Spleen (tissue), 11 donors: ENCODE results near the gene BTG4. TPM values are rescaled to one million over a fixed set of nuclear protein-coding genes. Genes with fewer than 3 reads are reported as not detected.

Source experiments
- DNase-seq: peaks from one replicate; pipeline ENCODE4 v3.0.0-alpha.2; 2020
- H3K27ac ChIP-seq, 8 donors: fragments of 200-600 bp; sonication (generic) in 7 of 8; 1 replicate in 4 of 8; 2 replicates in 4 of 8; pipeline versions ENCODE4 v1.5.0 to v1.8.0; 2016 to 2021; ENCODE audit warnings: inconsistent platforms in 4 of 8, mild to moderate bottlenecking in 4 of 8, moderate library complexity in 1 of 8
- H3K27me3 ChIP-seq, 7 donors: fragments of 200-600 bp; sonication (generic) in 6 of 7; replicated peaks in 1 of 7; 1 replicate in 4 of 7; 2 replicates in 3 of 7; pipeline versions ENCODE4 v1.5.0 to v1.8.0; 2016 to 2021; ENCODE audit warnings: inconsistent platforms in 3 of 7, mild to moderate bottlenecking in 1 of 7
- H3K36me3 ChIP-seq, 6 donors: fragments of 200-600 bp; sonication (generic) in 5 of 6; 1 replicate in 4 of 6; 2 replicates in 2 of 6; pipeline versions ENCODE4 v1.5.0 to v1.8.0; 2016 to 2021; ENCODE audit warnings: inconsistent platforms in 2 of 6
- H3K4me1 ChIP-seq, 6 donors: fragments of 200-600 bp; sonication (generic) in 5 of 6; 1 replicate in 3 of 6; 2 replicates in 3 of 6; pipeline versions ENCODE4 v1.5.0 to v1.8.0; 2016 to 2021; ENCODE audit warnings: inconsistent platforms in 3 of 6
- H3K4me3 ChIP-seq, 8 donors: fragments of 200-600 bp; sonication (generic) in 7 of 8; 1 replicate in 4 of 8; 2 replicates in 4 of 8; pipeline versions ENCODE4 v1.5.0 to v1.8.0; 2016 to 2021; ENCODE audit warnings: inconsistent platforms in 4 of 8, mild to moderate bottlenecking in 4 of 8, moderate library complexity in 2 of 8
- H3K9me3 ChIP-seq, 8 donors: fragments of 200-600 bp; sonication (generic) in 7 of 8; 1 replicate in 4 of 8; 2 replicates in 4 of 8; pipeline versions ENCODE4 v1.5.0 to v1.8.0; 2016 to 2021; ENCODE audit warnings: inconsistent platforms in 4 of 8
- POLR2A ChIP-seq, 3 donors: fragments of 450-650 bp; IDR thresholded peaks; one replicate each; pipeline ENCODE4 v1.5.1; 2017; ENCODE audit warnings: antibody characterized with exemption in 3 of 3, mild to moderate bottlenecking in 1 of 3
- POLR2AphosphoS5 ChIP-seq, 3 donors: sonication (generic); formaldehyde crosslinking; IDR thresholded peaks; one replicate each; pipeline ENCODE4 v1.5.1; 2017; ENCODE audit warnings: antibody characterized with exemption in 3 of 3
- WGBS, 5 donors: extraction: QIAGEN DNeasy Blood & Tissue Kit in 3 of 5; methylation state at CpG; one replicate each; pipeline versions ENCODE4 v1.1.5 to v1.1.7; 2013 to 2018; 5-methylcytosine and 5-hydroxymethylcytosine counted together
- intact Hi-C: fragments of 100-400 bp; cut with DNase I; formaldehyde crosslinking; loops from one replicate; pipeline ENCODE4 v1.15.0; 2023; ENCODE audit warnings: low total_unique reads
- polyA plus RNA-seq, 3 donors: library from polyadenylated mRNA; stranded (reverse); fragments of 200-250 nt; gene quantifications; one replicate each; pipeline ENCODE4 v1.2.1, GENCODE V29; 2013
- total RNA-seq, 7 donors: library from RNA; depleted of rRNA in 3 of 7; stranded (reverse); fragments of >200 nt in 3 of 7; fragmentation: NEBNext Ultra II Directional in 4 of 7; extraction: Animal tissue kit (Norgen Biotek cat#: 25700) in 4 of 7; gene quantifications; one replicate each; pipeline versions ENCODE4 v1.1.0 to v1.2.1, GENCODE V29; 2016 to 2021
- TF ChIP-seq, protein P1 (sequence below), 11 experiments: fragments of 200-600 bp in 7 of 11; fragments of 450-650 bp in 4 of 11; sonication (generic) in 4 of 11; IDR thresholded peaks in 8 of 11; conservative IDR thresholded peaks in 3 of 11; 1 replicate in 7 of 11; 2 replicates in 4 of 11; pipeline versions ENCODE4 v1.4.0 to v1.8.0; 2016 to 2021; ENCODE audit warnings: antibody characterized with exemption in 11 of 11, inconsistent platforms in 4 of 11, mild to moderate bottlenecking in 1 of 11
- donor health status: healthy with polysubstance abuse.
- donor health status: DM: no; HTN: no; CAD: no; lungs with moderate emphysema.
- donor health status: DM: no; HTN: no; CAD: no.
- donor health status: Bipolar disorder and iron deficiency.
- donor health status: healthy.
- donor health status: DM: no; HTN: no; CAD: no.
- donor health status: DM: yes; HTN: yes; CAD: no.

BTG4 gene
- total and polyA plus RNA-seq, 10 donors: not detected

DNA sequence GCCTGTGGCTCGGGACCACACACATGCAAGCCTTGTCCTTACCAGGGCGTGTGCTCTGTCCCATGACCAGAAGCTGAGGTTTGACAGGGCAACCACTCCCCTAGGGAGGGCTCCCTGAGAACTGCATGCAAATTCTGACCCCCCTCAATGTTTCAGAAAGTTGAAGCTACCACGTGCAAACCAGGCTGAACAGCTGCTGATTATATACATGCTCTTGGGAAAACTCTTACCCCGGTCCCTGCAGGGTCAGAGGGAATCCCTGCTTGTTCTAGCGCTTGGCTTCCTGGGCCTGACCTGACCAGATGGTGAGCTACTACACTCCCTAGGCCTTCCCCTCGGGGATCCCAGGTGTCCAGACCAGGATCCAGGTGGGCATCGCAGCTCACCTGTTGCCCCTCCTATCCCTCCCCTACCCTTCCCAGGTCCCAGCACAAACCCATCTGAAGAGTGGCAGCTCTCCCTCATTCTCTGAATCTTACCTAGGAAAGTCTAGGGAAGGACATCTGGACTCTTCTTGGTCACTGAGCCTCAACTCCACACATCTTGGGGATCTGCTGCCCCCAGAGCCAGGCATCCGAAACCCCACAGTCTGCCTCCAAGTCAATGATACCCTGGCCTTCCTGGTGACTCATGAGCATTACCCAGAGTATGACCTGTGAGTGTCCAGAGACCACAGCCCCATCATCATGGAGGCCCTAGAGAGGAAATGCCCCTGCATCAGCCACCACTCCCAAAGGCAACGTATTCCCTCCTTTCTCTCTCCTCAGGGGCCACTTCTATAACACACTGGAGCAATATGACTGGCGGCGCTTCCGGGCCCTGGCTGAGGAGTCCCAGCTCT is 61.5 kb downstream of the BTG4 start:
- no peak overlapping the region for H3K27ac ChIP-seq
- H3K4me3 ChIP-seq: no peak overlapping the region
- 75 to 83% (median 78%) methylated on average over 11 to 12 of the region's 12 CpGs for WGBS, 5 donors
- TF ChIP-seq POLR2AphosphoS5 (IDR thresholded peaks at IDR 0.05): peak in 1 of 3 donors; percentile 36
- no peak for TF ChIP-seq POLR2A (IDR thresholded peaks at IDR 0.05)
- peaks cover 0 to 10% (median 0%) of the 10 kb centered on the region in 7 donors for H3K27me3 ChIP-seq
- H3K9me3 ChIP-seq: no peaks in the 10 kb centered on the region
- no peaks in the 10 kb centered on the region for H3K36me3 ChIP-seq
- intact Hi-C loops: no loop called here
- H3K4me1 ChIP-seq: peaks cover 10 to 30% (median 16%) of the 10 kb centered on the region in 6 donors
- DNase-seq: no peak

- TF ChIP-seq POLR2AphosphoS5 (IDR thresholded peaks at IDR 0.05): no peak
- no peak for TF ChIP-seq POLR2A (IDR thresholded peaks at IDR 0.05)
- TF ChIP-seq, protein P1, sequence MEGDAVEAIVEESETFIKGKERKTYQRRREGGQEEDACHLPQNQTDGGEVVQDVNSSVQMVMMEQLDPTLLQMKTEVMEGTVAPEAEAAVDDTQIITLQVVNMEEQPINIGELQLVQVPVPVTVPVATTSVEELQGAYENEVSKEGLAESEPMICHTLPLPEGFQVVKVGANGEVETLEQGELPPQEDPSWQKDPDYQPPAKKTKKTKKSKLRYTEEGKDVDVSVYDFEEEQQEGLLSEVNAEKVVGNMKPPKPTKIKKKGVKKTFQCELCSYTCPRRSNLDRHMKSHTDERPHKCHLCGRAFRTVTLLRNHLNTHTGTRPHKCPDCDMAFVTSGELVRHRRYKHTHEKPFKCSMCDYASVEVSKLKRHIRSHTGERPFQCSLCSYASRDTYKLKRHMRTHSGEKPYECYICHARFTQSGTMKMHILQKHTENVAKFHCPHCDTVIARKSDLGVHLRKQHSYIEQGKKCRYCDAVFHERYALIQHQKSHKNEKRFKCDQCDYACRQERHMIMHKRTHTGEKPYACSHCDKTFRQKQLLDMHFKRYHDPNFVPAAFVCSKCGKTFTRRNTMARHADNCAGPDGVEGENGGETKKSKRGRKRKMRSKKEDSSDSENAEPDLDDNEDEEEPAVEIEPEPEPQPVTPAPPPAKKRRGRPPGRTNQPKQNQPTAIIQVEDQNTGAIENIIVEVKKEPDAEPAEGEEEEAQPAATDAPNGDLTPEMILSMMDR (IDR thresholded peaks at IDR 0.05 in 8 of 11, conservative IDR thresholded peaks at IDR 0.05 in 3 of 11): no peak
- intact Hi-C loops: loop anchor here (5.0 to 10.0 kb wide), 2 partner anchors 168 to 1005 kb away; no protein-coding TSS in a partner anchor
Observed at GRCh38 chr11:111449696-111450479, 62.3 kb downstream of the BTG4 start.

DNA sequence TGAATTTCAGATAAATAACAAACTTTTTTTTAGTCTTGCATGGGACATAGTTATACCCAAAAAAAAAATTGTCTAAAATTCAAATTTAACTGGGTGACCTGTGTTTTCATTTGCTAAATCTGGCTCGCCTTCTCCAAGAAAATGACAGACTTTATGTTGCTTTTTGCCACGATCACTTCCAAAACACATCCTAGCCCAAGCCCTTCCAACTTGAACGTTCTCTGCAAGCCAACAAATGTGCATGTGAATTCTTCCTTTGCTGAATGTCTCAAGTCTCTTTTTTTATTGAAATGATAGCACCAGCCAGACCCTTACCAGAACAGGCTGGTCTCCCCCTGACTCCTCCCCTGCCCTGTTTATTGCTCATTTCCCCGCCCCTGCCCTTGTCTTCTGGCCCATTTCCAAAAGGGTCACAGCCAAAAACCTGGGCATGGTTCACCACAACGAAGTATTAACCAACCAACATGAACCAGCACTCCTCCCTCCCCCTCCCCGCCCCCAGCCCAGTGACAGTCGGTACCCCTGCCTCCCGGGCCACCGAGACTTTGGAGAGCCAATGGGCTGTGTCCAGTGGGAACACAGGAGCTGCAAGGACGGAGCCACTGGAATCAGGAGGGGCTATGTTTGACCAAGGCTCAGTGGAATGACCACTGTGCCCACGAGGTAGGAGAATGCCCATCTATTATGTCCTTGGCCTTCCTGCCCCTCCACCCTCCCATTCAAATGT is 63.2 kb downstream of the BTG4 start:
- H3K4me3 ChIP-seq: no peak overlapping the region
- no peak for DNase-seq
- TF ChIP-seq POLR2A (IDR thresholded peaks at IDR 0.05) (no peak), POLR2AphosphoS5 (IDR thresholded peaks at IDR 0.05) (no peak)
- TF ChIP-seq, protein P1 (IDR thresholded peaks at IDR 0.05 in 8 of 11, conservative IDR thresholded peaks at IDR 0.05 in 3 of 11): no peak
- peaks cover 13 to 35% (median 19%) of the 10 kb centered on the region in 6 donors for H3K4me1 ChIP-seq
- no peak overlapping the region for H3K27ac ChIP-seq
- H3K27me3 ChIP-seq: no peaks in the 10 kb centered on the region
- intact Hi-C loops: loop anchor here (5.0 to 10.0 kb wide), 2 partner anchors 167 to 1004 kb away; no protein-coding TSS in a partner anchor
- H3K36me3 ChIP-seq: no peaks in the 10 kb centered on the region
- H3K9me3 ChIP-seq: no peaks in the 10 kb centered on the region
- 64 to 78% (median 72%) methylated on average over 11 of the region's 11 CpGs for WGBS, 5 donors

More at GRCh38 chr11:111449696-111450479, 62.3 kb downstream of the BTG4 start:
- WGBS, 5 donors: 77 to 94% (median 82%) methylated on average over 4 of the region's 4 CpGs
- Histone ChIP-seq H3K9me3 (no peaks in the 10 kb centered on the region), H3K4me1 (peaks cover 13 to 35% (median 19%) of the 10 kb centered on the region in 6 donors), H3K4me3 (no peak overlapping the region), H3K36me3 (no peaks in the 10 kb centered on the region), H3K27me3 (peaks cover 0 to 2% (median 0%) of the 10 kb centered on the region in 7 donors), H3K27ac (no peak overlapping the region)
- DNase-seq: no peak

- Histone ChIP-seq H3K27me3 (no peaks in the 10 kb centered on the region), H3K36me3 (no peaks in the 10 kb centered on the region), H3K4me3 (no peak overlapping the region), H3K4me1 (peaks cover 13 to 35% (median 19%) of the 10 kb centered on the region in 6 donors), H3K9me3 (no peaks in the 10 kb centered on the region), H3K27ac (no peak overlapping the region)
- TF ChIP-seq POLR2AphosphoS5 (IDR thresholded peaks at IDR 0.05) (no peak), POLR2A (IDR thresholded peaks at IDR 0.05) (no peak)
- TF ChIP-seq, protein P1 (IDR thresholded peaks at IDR 0.05 in 8 of 11, conservative IDR thresholded peaks at IDR 0.05 in 3 of 11): no peak
- intact Hi-C loops: loop anchor here (5.0 to 10.0 kb wide), 2 partner anchors 166 to 1004 kb away; no protein-coding TSS in a partner anchor
- DNase-seq: no peak
- WGBS, 5 donors: 71 to 89% (median 74%) methylated on average over 8 of the region's 8 CpGs
Observed at GRCh38 chr11:111448414-111448813, 63.8 kb downstream of the BTG4 start.
